Endometrial microvascular endothelial cells (primary cell): Measurements from ENCODE around the gene LRRTM4. TPM values are rescaled to one million over a fixed set of nuclear protein-coding genes. Genes with fewer than 3 reads are reported as not detected.

ENCODE experiments used
- in situ Hi-C: cut with HindIII; loops from 2 replicates; pipeline ENCODE4 v1.10.0; 2017; ENCODE audit warnings: low sequenced_read_pairs, low pct_unique_long_range_greater_than_20kb; ENCODE audit errors: inconsistent ontology term
- total RNA-seq: library from RNA; depleted of rRNA; stranded (reverse); fragments of >200 nt; gene quantifications from one replicate; pipeline ENCODE4 v1.2.3, GENCODE V29; 2015; ENCODE audit errors: inconsistent ontology term

LRRTM4 gene
- total RNA-seq, 1 donor from 2014 or later = not detected

- in situ Hi-C loops = no loop called here
Measured at GRCh38 chr2:77021161-77021560, 501.0 kb downstream of the LRRTM4 start.

GRCh38 chr2:77018219-77018618, 504.0 kb downstream of the LRRTM4 start:
- in situ Hi-C loops = no loop called here

- in situ Hi-C loops = no loop called here
Measured at GRCh38 chr2:77017355-77017745, 504.8 kb downstream of the LRRTM4 start.

GRCh38 chr2:77016443-77017354, 505.5 kb downstream of the LRRTM4 start:
- in situ Hi-C loops = no loop called here

- in situ Hi-C loops = no loop called here
Measured at GRCh38 chr2:77013953-77014352, 508.2 kb downstream of the LRRTM4 start.

- in situ Hi-C loops = no loop called here
Measured at GRCh38 chr2:77013457-77013856, 508.7 kb downstream of the LRRTM4 start.

- in situ Hi-C loops = no loop called here
Measured at GRCh38 chr2:77009307-77009706, 512.9 kb downstream of the LRRTM4 start.

GRCh38 chr2:77008853-77009252, 513.3 kb downstream of the LRRTM4 start:
- in situ Hi-C loops = no loop called here

GRCh38 chr2:77007686-77008085, 514.5 kb downstream of the LRRTM4 start:
- in situ Hi-C loops = no loop called here

- in situ Hi-C loops = no loop called here
Measured at GRCh38 chr2:77005522-77005921, 516.7 kb downstream of the LRRTM4 start.

GRCh38 chr2:77001895-77002294, 520.3 kb downstream of the LRRTM4 start:
- in situ Hi-C loops = no loop called here

GRCh38 chr2:76998704-76999103, 523.5 kb downstream of the LRRTM4 start:
- in situ Hi-C loops = no loop called here

GRCh38 chr2:76998152-76998551, 524.0 kb downstream of the LRRTM4 start:
- in situ Hi-C loops = no loop called here

GRCh38 chr2:76997296-76997695, 524.9 kb downstream of the LRRTM4 start:
- in situ Hi-C loops = no loop called here

GRCh38 chr2:76985387-76986136, 536.6 kb downstream of the LRRTM4 start:
- in situ Hi-C loops = no loop called here

GRCh38 chr2:76984359-76984758, 537.8 kb downstream of the LRRTM4 start:
- in situ Hi-C loops = no loop called here

- in situ Hi-C loops = no loop called here
Measured at GRCh38 chr2:76980067-76980787, 541.9 kb downstream of the LRRTM4 start.

GRCh38 chr2:76977846-76978727, 544.1 kb downstream of the LRRTM4 start:
- in situ Hi-C loops = no loop called here
